ENCODE results near the gene GOLGA1.
"Not testable (repeated sequence)": the region's sequence is repeated elsewhere in the genome, so short reads cannot be mapped to it uniquely, and the experiment has no call there.

GOLGA1 gene

GRCh38 chr9:124843456-124844034 is 97.3 kb downstream of the GOLGA1 start:
- in situ Hi-C loops (cut with HindIII; ENCODE audit: low sequenced_read_pairs) = no loop called here
- no peak for TF ChIP-seq CTCF (IDR thresholded peaks at IDR 0.05; ENCODE audit: low read depth, low read length, missing control alignments)
- no peak overlapping the region for H3K4me3 ChIP-seq (ENCODE audit: low read depth, low read length)
- DNase-seq (ENCODE audit: low read depth) = no peak

DNA sequence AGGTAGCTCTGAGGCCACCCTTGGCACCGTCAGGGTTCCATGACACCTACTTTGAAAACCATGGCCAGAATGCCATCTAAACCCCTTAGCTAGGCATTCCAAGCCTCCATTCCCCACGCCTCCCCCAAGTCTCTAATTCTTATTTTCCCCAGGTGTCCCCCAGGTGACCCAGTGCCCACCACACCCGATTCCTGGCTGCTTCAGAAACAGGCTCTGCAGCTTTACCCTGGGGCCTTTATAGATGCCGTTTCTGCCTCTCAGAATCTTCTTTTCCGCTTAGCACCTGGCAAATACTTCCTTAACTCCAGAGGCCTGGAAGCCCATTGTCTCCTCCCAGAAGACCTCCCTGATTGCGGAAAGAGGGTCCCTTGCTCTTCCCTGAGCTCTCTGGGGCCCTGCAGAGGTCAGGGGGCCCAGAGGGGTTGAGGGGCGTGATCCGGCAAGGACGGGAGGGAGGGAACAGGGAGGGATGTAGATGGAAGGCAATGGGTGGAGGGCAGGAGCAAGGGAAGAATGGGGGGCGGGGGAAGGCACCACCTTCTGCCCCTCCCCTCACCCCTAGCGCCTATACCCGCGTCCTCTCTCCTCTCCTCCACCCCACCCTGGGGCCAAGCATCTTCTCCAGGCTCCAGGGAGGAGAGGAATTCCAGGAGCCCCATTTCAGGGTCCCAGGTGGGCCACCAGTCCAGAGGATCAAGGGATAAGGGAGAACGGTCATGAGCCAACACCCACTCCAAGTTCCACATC is 99.6 kb downstream of the GOLGA1 start:
- TF ChIP-seq CTCF (IDR thresholded peaks at IDR 0.05; ENCODE audit: low read depth, low read length, missing control alignments) = no peak
- no peak for DNase-seq (ENCODE audit: low read depth)
- in situ Hi-C loops (cut with HindIII; ENCODE audit: low sequenced_read_pairs) = no loop called here

GRCh38 chr9:124840300-124840833 is 100.5 kb downstream of the GOLGA1 start:
- in situ Hi-C loops (cut with HindIII; ENCODE audit: low sequenced_read_pairs) = no loop called here
- H3K4me3 ChIP-seq (ENCODE audit: low read depth, low read length) = no peak overlapping the region
- no peak for DNase-seq (ENCODE audit: low read depth)
- TF ChIP-seq CTCF (IDR thresholded peaks at IDR 0.05; ENCODE audit: low read depth, low read length, missing control alignments) = peak; percentile 41

More for the DNA sequence above, 99.6 kb downstream of the GOLGA1 start:
- no peak overlapping the region for H3K4me3 ChIP-seq (ENCODE audit: low read depth, low read length)

GRCh38 chr9:124839612-124840299 is 101.1 kb downstream of the GOLGA1 start:
- no peak for DNase-seq (ENCODE audit: low read depth)
- in situ Hi-C loops (cut with HindIII; ENCODE audit: low sequenced_read_pairs) = no loop called here
- H3K4me3 ChIP-seq (ENCODE audit: low read depth, low read length) = no peak overlapping the region
- peak; percentile 62 for TF ChIP-seq CTCF (IDR thresholded peaks at IDR 0.05; ENCODE audit: low read depth, low read length, missing control alignments)

DNA sequence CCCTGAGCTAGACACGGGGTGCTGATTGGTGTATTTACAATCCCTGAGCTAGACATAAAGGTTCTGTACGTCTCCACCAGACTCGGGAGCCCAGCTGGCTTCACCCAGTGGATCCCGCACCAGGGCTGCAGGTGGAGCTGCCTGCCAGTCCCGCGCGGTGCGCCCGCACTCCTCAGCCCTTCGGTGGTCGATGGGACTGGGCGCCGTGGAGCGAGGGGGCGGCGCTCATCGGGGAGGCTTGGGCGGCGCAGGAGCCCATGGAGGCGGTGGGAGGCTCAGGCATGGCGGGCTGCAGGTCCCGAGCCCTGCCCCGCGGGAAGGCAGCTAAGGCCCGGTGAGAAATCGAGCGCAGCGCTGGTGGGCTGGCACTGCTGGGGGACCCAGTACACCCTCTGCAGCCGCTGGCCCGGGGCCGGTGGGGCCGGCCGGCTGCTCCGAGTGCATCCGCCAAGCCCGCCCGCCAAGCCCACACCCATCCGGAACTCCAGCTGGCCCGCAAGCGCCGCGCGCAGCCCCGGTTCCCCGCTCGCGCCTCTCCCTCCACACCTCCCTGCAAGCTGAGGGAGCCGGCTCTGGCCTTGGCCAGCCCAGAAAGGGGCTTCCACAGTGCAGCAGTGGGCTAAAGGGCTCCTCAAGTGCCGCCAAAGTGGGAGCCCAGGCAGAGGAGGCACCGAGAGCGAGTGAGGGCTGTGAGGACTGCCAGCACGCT is 102.2 kb downstream of the GOLGA1 start:
- H3K4me3 ChIP-seq (ENCODE audit: low read depth, low read length); in situ Hi-C loops (cut with HindIII; ENCODE audit: low sequenced_read_pairs); DNase-seq (ENCODE audit: low read depth): not testable (repeated sequence)

DNA sequence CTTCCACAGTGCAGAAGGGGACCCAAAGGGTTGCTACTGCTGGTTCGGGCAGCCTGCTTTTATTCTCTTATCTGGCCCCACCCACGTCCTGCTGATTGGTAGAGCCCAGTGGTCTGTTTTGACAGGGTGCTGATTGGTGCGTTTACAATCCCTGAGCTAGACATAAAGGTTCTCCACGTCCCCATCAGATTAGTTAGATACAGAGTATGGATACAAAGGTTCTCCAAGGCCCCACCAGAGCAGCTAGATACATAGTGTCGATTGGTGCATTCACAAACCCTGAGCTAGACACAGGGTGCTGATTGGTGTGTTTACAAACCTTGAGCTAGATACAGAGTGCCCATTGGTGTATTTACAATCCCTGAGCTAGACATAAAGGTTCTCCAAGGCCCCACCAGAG is 102.8 kb downstream of the GOLGA1 start:
- in situ Hi-C loops (cut with HindIII; ENCODE audit: low sequenced_read_pairs); H3K4me3 ChIP-seq (ENCODE audit: low read depth, low read length); DNase-seq (ENCODE audit: low read depth): not testable (repeated sequence)

- in situ Hi-C loops (cut with HindIII; ENCODE audit: low sequenced_read_pairs) = no loop called here
- TF ChIP-seq CTCF (IDR thresholded peaks at IDR 0.05; ENCODE audit: low read depth, low read length, missing control alignments) = no peak
- peak; percentile 63 for DNase-seq (ENCODE audit: low read depth)
- no peak overlapping the region for H3K4me3 ChIP-seq (ENCODE audit: low read depth, low read length)
These were observed 105.8 kb downstream of the GOLGA1 start for GRCh38 chr9:124835026-124835557.

Data from astrocyte of the cerebellum (primary cell).